ENCODE data around the gene AURKAIP1.
"Not testable (repeated sequence)": the region's sequence is repeated elsewhere in the genome, so short reads cannot be mapped to it uniquely, and the experiment has no call there.

Gene AURKAIP1

GRCh38 chr1:1385339-1385738, 10.3 kb upstream of the AURKAIP1 start:
- DNase-seq (ENCODE audit: low read depth) = not testable (repeated sequence)

DNA sequence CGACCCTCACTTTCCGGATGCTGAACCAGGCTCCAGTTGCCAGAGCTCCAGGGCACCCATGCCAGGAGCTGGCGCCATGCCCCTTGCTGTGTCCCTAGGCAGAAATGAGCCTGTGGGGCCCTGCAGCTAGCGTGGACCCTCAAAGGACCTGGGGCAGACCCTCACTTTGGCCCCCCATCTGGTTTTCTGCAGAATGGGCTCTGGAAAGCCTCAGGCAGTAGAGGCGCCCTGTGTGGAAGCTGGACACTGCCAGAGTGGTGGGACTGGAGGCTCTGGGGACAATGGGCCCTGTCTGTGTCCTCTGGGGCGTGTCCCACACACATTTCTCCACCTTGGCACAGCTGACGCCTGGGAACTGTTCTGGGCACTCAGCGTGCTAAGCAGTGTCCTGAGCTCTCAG, 6.3 kb upstream of the AURKAIP1 start:
- DNase-seq (ENCODE audit: low read depth) = no peak

GRCh38 chr1:1380860-1381259, 5.9 kb upstream of the AURKAIP1 start:
- DNase-seq (ENCODE audit: low read depth) = no peak

DNA sequence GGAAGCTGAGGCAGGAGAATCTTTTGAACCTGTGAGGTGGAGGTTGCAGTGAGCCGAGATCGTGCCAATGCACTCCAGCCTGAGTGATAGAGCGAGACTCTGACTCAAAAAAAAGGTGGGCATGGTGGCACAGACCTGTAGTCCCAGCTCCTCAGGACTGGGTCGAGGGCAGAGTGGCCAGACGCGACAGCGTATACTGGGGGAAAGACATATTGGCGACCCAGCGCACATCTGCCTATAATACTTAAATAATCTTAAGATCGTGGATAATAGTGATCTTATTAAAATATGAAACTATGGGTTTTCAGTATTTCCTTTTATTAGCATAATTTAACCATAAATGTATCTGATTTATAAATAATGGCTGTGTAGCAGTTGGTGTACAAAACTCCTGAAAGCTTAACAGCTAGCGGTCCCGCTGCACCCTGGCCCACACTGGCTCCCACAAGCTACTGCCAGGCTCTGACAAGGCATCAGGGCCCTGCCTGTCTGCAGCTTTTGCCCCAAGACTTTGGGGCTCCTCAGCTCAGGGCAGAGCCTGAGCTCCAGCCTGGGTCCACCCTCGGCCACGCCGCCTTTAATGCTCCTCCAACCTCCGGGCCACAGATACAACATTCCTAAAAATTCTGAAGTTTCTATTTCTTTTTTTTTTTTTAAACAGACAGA, 2.7 kb upstream of the AURKAIP1 start:
- DNase-seq (ENCODE audit: low read depth) = no peak

GRCh38 chr1:1376551-1377226, 1.7 kb upstream of the AURKAIP1 start:
- DNase-seq (ENCODE audit: low read depth) = no peak

DNA sequence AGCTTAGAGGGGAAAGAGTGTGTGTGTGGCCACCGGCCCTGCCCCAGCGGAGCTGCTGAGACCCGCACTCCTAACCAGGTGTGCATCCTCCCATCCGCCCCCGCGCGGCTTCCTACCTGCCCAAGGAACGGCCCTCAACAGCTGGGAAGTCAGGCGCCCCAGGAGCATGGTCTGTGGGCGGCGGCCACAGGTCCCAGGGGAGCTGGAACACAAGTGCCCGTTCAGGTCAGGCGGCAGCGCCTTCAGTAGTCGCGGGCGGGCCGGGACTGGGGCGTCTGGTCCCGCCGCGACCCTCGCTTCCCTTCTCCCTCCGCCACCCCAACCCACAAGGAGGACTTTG, 448 bp downstream of the AURKAIP1 start:
- no peak for DNase-seq (ENCODE audit: low read depth)

DNA sequence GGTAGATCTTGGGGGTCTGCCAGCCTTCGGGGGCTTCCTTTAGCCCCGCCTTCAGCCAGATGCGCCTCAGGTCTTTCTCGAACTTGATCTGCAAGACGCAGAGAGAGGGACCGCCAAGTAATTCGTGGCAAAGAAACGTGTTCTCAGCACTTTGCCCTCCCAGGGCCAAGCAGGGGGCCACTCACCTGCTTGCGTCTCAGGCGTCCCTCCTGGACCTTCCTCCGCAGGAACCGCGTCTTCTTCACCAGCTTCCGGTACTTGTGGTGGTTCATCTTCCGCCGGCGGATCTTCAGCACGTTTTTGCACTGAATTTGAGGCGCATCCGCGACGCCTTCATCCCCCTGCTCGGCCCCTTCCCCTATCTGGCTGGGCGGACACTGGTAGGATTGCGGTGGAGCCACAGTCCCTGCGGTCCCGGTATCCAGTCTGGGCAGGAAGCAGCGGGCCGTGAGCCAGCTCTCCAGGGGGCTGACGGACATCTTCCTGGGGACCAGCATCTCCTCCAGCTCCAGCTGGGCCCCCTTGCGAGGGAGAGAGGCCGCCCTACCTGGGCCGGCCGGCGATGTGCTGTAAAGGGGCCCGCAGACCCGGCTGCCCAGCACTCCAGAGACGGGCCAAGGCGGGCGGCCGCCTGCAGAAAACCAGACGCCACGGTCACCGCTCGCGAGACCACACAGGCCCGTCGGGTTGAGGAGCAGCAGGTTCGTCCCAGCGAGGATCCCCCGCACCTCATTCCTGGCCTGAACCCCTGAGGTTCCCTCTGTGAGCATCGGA, 1.0 kb downstream of the AURKAIP1 start:
- DNase-seq (ENCODE audit: low read depth) = no peak

- DNase-seq (ENCODE audit: low read depth) = no peak
Observed at GRCh38 chr1:1373051-1373814, 1.8 kb downstream of the AURKAIP1 start.

DNA sequence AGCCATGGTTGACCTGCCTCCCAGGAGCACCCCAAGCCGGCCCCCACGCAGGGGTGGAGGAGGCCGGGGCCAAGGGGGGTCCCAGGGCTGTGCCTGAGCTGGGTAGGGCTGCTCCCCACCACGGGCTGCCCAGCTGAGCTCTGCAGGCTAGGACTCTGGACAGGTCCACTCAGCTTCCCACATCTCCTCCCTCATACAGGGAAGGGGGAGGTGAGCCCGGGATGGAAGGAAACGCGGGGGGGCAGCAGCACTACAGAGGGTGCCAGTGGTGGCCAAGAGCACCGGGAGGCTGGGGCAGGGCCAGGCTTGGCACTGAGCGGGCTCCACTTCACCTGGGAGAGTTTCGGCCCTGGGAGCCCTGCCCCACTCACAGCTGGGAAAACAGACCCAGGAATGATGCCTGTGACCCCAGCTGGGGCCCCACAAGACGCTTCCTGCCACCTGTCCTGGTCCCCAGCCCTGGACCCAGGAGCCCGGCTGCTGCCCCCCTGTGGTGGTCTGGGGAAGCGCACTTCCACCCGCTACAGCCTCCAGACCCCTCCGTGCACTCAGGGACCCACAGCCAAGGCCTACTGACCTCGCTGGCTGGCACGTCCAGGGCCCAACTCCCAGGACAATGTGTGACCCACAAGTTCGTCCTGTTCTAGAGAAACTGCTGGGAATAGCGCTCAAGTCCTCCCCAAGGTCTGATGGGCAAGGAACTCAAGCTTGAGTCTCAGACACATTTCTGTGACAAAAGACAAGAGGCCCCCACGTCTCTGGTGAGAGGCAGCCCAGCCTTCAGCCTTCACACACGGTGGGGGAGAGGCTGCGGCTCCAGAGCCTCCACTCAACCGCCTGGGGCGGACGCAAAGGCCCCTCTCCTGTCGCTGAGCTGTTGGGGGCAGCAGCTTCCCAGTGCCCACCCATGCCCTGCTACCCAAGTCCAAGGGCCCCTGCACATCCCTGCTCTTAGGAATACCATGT, 3.0 kb downstream of the AURKAIP1 start:
- peak; percentile 78 for DNase-seq (ENCODE audit: low read depth)

DNA sequence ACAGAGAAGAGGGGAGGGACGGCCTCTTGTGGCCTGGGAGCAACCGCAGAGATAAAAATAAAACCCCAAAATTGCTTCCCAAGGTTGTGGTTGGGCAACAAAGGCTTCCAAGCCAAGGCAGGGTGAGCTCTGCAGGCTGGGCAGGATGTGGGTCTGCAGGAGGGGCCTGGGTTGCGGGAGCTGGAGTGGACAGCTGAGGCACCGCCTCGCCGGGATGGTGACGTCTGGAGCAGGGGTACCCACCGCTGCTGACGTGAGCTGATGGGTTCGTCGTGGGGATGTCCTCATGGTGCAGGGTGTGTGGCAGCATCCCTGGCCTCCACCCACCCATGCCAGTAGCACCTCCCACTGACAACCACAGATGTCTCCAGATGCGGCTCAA, 3.7 kb downstream of the AURKAIP1 start:
- no peak for DNase-seq (ENCODE audit: low read depth)

DNA sequence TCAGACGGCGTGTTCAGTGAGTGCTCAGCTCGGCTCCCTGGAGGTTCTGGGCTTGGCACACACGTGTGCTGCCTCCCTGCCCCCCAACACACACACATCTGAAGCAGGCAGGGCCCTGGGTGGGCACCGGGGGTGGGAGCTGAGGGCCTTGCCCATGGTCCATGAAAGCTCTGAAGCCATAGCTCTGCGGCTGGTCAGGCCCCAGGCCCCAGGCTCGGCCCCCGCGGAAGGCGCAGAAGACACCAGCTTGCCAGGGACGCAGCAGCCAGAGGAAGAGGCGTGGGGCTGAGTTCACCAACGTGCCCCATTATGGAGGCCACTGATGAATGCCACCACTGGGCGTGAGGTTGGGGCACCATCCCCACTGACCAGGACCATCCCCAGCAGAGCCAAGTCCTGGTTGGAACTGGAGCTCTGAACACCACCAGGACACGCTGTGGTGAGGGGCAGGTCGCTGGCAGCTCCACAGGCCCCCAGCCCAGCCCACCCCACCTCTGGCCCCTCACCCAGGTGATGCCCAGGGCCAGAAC, 4.2 kb downstream of the AURKAIP1 start:
- DNase-seq (ENCODE audit: low read depth) = no peak

- not testable (repeated sequence) for DNase-seq (ENCODE audit: low read depth)
Observed at GRCh38 chr1:1370094-1370493, 4.9 kb downstream of the AURKAIP1 start.

- DNase-seq (ENCODE audit: low read depth) = no peak
Observed at GRCh38 chr1:1367315-1367714, 7.7 kb downstream of the AURKAIP1 start.

DNA sequence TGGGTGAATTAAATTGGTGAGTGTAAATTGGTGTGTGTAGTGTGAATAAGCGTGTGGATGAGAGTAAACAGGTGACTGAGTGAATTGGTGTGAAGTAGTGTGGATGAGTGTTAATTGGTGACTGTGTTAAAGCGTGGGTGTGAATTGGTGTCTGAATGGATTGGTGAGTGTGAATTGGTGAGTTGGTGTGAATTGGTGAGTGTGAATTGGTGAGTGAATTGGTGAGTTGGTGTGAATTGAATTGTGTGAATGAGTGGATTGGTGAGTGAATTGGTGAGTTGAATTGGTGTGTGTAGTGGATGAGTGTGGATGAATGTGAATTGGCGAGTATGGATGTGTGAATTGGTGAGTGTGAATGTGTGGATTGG, 8.3 kb downstream of the AURKAIP1 start:
- DNase-seq (ENCODE audit: low read depth) = no peak

- no peak for DNase-seq (ENCODE audit: low read depth)
Observed at GRCh38 chr1:1365875-1366698, 8.9 kb downstream of the AURKAIP1 start.

DNA sequence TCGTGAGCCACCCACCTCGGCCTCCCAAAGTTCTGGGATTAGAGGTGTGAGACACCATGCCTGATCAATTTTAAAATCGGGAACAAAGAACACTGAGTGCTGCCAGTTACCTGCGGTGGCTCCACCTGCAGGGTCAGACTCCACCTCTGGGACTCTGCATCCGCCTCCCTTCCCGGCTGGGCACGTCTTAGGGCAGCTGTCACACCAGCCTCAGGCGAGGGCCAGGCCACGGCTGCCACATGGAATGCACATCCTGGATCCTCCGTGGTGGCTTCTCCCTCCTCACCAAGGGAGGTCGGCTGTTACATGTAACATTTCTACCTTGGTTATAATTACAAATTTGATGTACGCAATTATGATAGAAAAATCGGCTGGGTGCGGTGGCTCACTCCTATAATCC, 10.7 kb downstream of the AURKAIP1 start:
- DNase-seq (ENCODE audit: low read depth) = no peak

- DNase-seq (ENCODE audit: low read depth) = no peak
Observed at GRCh38 chr1:1361982-1362423, 13.0 kb downstream of the AURKAIP1 start.

GRCh38 chr1:1361233-1361981, 13.6 kb downstream of the AURKAIP1 start:
- no peak for DNase-seq (ENCODE audit: low read depth)

GRCh38 chr1:1360506-1361169, 14.4 kb downstream of the AURKAIP1 start:
- no peak for DNase-seq (ENCODE audit: low read depth)
